Stimulated activated CD8-positive, alpha-beta memory T cell treated with anti-CD3 and anti-CD28 coated beads, Interleukin-2, amount 100 ng/mL, for 1 hour (primary cell): ENCODE measurements around the gene FBLIM1.

Experiments used
- DNase-seq, 2 donors: peaks; one replicate each; pipeline ENCODE4 v3.0.0-alpha.2; 2020; ENCODE audit warnings: low read depth in 2 of 2

Gene FBLIM1

DNA sequence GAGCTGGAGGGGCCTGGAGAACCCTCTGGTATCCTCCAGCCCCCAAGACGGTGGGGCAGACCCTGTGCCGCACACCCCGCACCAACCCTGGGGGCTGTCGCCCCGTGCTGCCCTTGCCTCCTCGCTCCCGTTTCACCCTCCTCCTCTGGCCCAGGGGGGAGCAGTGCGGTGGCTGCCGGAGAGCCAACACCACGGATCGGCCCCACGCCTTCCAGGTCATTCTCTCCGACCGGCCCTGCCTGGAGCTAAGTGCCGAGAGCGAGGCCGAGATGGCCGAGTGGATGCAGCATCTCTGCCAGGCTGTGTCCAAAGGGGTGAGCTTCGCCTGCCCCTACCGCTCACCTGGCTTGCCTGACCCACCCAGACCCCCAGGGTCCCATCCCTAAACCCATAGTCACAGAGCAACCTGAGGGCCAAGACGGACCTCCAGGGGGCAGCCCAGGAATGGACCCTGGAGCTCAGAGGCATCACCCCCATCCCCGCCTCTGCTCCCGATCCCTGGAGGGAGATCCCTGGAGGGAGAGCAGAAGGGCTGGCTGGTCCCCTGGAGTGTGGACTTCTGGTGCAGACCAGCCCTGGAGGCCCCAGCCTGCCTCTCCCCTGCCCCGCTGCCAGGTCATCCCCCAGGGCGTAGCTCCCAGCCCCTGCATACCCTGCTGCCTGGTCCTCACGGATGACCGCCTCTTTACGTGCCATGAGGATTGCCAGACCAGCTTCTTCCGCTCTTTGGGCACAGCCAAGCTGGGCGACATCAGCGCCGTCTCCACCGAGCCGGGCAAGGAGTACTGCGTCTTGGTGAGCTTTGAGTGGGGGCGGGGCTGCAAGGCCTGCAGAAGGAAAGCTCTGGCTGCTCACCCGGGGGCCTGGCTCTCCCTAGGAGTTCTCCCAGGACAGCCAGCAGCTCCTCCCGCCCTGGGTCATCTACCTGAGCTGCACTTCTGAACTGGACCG, 26.6 kb upstream of the FBLIM1 start:
- no peak for DNase-seq

DNA sequence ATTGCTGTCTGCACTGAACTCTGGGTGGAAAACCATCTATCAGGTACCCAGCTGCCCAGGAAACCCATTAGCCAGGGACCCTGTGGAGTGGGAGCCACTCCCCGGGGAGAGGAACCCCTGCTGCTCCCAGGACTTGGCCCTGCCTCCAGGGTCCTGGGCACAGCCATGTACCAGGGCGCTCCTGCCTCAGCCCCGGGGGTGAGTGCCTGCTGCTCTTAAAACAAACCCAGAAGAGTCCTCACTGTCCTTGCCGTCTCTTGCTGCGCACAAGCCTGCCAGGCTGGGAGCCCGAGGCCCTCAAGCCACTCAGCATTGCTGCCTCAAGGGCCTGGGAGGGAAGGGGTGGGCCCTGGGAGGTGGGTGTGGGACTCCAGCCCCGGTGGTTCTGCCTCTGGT, 25.9 kb upstream of the FBLIM1 start:
- DNase-seq: no peak

DNA sequence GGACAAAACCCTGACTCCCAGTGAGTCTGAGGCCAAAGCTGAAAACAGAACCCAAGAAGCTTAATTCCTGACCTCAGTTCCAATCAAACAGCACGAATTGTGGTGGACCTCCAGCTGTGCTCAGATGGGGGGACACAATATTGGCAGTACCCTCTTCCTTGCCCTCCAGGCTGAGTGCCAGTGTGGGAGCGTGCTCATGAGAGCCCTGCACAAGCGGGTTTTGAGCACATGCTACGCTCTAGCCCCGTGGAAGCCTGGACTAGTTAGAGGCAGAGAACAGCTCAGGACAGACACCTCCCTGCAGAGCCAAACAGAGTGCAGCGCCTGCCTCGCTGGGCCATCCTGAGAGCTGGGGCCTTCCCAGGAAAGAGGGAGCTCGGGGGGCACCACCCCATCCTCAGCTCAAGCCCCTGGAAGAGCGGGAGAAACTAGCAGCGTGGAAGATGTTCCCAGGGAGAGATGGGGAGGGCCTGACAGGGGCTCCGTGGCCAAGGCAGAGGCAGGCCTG, 25.3 kb upstream of the FBLIM1 start:
- no peak for DNase-seq

DNA sequence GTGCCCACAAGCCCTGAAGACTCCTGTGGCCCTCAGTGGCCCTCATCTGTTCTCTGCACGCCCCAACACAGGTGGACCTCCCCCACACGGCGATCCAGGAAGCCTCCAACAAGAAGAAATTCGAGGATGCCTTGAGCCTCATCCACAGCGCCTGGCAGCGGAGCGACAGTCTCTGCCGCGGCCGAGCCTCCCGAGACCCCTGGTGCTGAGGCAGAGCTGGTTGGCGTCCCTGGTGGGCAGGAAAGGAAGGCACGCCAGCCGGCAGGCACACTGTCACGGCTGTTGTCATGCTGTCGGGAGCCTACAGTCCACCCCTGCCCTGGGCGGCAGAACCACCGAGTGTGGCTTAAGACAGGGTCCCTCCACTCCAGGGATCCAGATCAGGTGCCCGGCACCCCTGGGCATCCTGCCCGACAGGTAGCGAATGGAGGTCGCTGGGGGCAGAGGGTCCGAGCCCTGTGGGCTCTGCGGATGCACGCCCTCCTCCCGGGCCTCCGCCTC, 24.8 kb upstream of the FBLIM1 start:
- no peak for DNase-seq

DNA sequence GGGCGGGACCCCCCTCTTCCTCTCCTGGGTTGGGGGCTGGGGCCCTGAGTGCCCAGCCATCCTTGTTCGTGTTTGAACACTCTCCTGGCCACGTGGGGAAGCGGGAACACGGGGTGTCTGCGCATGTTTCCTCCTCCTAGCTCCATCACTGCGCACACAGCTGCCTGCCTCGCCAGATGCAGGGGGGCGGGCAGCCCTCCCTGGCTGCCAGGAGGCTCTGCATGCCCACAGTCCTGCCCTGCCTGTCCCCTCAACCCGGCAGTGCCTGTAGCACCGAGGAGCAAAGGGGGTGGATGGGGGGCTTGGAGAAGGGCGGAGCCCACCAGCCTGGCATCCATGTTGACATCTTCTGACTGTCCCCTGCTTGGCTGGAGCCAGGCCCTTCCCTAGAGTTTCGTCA, 24.3 kb upstream of the FBLIM1 start:
- no peak for DNase-seq

DNA sequence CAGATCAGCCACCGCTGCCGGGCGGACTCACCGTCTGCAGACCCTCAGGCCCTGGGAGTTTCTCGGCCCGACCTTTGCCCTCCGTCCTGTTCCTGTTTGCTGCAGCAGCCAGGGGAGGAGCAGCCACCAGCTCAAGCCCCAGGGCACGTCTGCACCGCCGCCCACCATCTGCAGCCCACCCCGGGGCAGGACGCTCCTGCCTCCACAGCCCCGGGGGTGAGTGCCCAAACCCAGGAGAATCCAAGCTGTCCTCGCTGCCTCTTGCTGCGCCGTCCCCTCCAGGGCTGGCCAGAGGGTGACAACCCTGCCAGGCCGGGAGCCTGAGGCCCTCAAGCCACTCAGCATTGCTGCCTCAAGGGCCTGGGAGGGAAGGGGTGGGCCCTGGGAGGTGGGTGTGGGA, 23.7 kb upstream of the FBLIM1 start:
- DNase-seq: no peak

DNA sequence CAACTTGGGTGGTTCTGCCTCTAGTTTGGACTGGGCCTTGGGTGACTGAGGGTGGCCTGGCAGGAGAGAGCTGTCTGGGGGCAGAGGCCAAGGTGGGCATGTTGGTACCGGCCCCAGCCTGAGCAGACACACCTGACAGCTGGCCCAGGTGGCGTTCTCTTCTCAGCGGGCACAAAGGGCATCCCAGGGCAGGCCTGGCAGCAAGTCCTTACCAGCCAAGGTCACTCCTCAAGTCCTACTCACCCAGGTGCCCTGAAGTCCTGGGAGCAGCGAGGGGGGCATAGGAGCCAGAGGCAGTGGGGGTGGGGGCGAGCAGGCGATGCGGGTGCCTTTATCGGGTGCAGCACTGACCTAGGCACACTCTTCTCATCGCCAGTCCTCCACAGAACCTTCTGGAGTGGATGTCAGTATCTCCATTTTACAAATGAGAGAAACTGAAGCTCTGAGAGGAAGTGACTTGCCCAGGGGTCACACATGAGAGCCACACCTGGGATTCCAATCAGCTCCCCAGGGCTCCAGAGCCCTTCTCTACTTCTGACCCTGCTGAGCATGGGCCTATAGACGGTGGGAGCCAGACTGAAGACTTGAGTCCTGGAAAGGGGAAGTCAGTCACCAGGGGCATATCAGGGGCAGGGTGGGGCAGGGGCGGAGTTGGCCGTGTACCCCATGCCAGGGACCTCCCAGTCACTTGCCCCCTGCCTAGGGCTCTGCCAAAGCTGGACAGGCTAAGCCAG, 23.1 kb upstream of the FBLIM1 start:
- no peak for DNase-seq

DNA sequence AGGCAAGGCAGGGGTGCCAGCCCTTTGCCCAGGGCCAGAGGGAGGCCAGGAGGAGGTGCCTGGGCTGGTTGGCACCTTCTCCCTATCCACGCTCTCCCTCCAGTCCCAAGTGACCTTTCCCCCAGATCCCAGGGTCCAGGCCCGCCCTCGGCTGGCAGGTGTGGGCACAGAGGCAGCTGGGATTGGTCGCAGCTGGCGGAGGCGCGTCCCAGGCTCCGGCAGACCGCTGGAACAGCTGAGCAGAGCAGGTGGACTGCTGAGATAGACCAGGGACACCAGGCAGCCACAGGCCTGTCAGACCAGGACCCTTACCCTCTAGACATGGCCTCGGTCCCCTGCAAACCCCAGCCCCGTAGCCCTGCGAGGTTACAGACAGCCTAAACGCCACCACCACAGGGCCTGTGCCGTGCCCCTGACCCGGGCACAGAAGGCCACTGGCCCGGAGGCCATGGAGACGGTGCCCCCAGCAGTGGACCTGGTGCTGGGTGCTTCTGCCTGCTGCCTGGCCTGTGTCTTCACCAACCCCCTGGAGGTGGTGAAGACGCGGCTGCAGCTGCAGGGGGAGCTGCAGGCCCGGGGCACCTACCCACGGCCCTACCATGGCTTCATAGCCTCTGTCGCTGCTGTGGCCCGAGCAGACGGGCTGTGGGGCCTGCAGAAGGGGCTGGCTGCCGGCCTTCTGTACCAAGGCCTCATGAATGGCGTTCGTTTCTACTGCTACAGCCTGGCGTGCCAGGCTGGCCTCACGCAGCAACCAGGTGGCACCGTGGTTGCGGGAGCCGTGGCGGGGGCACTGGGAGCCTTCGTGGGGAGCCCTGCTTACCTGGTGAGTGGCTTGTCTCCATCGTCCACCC, 22.3 kb upstream of the FBLIM1 start, which contains the start of gene SLC25A34:
Gene SLC25A34 (plus strand): TSS at position 221 of the 854 bp plus-strand sequence. CDS start 228 bp downstream, at position 449.
- DNase-seq: no peak

DNA sequence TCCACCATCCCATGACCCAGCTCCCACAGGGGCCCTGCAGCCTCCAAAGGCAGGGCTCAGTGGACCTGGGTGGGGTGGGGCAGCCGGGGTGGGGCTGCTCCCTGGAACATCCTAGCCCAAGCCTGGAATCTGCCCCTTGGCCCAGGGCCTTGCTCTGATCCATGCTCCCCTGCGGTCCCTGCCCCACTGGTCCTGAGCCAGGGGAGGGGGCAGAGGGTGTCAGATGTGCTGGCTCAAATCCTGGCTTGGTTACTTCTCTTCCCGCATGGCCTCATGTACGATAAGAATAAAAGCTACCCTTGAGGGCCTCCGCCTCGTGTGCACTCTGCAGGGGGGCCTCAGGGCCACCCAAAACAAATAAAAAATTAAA, 21.7 kb upstream of the FBLIM1 start:
- DNase-seq: no peak

DNA sequence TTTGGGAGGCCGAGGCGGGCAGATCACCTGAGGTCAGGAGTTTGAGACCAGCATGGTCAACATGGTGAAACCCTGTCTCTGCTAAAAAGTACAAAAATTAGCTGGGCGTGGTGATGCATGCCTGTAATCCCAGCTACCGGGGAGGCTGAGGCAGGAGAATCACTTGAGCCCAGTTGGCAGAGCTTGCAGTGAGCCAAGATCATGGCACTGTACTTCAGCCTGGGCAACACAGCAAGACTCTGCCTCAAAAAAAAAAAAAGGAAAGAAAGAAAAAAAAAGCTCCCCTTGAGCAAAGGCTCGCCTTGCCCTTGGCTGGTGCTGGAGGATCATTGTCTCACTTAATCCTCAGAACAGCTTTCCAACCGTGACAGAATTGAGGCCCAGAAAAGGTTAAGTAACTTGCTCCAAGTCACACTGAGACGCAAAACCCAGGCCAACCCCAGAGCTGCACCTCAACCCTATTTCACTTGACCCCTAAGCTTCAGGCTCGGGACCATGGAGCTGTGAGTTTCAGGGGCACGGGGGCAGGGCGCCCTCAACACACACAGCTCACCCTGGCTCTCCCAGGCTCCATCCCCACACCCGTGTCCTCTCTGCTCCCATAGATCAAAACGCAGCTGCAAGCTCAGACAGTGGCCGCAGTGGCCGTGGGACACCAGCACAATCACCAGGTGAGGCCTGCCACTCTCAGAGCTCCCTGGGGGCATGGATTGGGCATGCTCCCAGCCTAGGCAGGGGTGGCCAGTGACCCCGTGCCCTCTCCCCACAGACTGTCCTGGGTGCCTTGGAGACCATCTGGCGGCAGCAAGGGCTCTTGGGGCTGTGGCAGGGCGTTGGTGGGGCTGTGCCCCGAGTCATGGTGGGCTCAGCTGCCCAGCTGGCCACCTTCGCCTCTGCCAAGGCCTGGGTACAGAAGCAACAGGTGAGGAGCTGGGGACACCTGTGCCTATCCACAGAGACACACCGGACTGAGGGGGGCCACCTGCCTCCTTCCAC, 21.0 kb upstream of the FBLIM1 start:
- no peak for DNase-seq

DNA sequence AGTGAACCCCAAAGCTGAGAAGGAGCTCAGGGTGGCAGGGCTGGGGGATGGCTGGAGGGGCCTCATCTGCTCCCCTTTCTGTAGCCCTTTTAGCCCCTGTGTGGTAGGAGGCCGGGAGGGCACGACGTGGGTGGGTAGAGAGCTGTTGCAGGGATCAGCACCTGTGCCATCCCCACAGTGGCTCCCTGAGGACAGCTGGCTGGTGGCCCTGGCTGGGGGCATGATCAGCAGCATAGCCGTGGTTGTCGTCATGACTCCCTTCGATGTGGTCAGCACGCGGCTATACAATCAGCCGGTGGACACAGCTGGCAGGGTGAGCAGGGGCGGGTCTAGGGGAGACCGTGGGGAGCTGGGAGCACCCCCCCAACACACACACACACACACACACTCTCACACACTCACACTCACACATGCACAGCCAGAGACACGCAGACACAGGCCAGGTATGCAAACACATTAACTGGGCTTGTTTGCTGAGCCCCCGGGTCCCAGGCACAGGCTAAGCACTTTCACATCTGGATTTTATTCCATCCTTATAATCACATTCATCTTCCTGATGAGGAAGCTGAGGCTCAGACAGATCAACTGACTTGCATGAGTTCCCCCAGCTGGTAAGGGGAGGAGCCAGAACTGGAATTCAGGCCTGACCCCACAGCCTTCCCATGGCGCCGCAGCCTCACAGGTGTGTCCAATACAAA, 20.0 kb upstream of the FBLIM1 start:
- no peak for DNase-seq

DNA sequence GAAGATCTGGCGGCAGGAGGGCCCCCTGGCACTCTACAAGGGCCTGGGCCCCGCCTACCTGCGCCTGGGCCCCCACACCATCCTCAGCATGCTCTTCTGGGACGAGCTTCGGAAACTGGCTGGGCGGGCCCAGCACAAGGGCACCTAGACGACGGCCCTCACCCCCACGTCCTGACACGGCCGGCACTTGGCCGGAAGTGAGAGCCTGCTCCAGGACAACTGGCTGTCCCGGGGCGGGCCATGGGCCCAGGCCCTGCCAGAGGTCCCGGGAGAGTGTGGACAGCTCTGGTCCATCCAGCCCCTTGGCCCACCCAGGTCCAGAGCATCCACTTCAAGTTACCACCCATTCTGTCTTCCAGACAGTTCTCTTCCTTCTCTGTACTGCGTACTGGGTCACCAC, 19.3 kb upstream of the FBLIM1 start:
- DNase-seq: no peak

DNA sequence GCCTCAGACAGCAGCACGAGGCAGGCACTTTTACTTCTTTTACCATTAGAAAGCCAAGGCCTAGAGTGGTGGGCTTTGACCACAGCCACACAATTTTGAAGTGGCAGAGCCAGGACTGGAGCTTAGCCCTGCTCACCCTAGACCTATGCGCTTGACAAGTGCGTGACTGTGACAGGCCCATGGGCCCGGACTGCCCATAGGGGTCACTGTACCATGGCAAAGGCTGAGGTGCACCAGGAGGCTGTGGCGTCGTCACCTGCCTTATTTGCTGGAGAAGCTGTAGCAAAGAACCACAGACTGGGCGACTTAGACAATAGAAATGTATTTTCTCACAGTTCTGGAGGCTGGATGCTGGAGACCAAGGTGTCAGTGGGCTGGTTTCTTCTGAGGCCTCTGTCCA, 18.9 kb upstream of the FBLIM1 start:
- no peak for DNase-seq

DNA sequence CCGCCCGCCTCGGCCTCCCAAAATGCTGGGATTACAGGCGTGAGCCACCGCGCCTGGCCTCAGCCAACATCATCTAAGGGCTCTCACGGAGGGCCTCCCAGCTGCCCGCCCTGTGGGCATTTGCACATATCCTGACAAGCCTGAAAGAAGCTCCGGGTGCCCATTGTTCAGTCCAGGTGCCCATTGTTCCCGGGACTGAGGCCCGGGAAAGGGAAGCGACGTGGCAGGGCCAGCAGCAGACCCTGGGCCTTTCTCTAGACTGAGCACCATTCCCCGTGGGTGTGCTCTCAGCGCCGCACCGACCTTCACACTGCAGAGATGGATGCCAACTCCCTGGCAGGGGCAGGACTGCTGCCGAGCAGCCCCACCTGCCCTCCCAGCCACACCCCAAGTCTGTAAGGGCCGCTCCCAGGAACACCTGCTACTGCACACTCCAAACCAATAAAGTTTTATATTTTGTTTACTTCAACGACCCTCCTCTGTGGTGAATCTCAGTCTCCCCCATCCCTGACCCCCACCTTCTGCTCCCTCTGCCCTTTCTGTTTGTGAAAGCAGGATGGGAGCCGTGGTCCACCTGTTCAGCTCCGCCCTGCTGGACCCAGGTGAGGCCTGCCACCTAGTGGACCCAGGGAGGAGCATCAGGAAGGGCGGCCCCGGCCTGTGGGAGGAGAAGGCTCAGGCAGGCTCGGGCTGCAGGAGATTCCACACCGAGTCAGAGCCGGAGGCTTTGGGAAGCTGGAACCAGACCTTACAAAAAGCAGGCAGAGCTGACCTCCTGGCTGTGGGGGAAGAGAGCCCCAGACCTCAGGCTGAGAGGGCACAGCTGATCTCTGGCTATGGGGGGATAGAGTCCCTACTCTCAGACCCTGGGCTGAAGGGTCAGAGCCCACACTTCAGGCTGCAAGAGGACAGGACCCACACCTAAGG, 17.4 kb upstream of the FBLIM1 start:
- DNase-seq: peak; percentile 15 to 25

DNA sequence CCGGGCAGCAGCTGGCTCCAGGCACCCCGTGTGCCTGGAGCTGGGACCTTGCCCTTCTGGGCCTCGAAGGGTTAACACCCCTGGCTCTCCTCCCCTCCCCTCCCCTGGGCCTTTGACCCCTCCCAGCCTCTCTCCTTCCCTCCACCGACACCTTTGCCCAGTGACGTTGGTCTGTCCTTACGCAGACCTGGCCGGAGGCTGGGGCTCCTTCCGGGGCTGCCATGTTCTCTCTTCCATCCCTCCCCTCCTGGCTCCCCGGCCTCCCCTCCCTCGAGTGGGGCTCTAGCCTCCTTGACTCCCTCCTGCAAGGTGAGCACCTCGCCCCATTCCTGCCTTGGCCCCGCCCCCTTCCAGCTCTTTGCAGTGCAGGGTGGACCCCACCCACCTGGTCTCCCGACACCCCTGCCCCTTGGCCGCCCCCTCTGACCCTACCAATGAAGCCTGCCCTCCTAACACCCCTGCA, 16.2 kb upstream of the FBLIM1 start, which contains the start of gene TMEM82:
Gene TMEM82 (plus strand): TSS at position 161 of the 463 bp plus-strand sequence. CDS start 61 bp downstream, at position 222.
- no peak for DNase-seq

DNA sequence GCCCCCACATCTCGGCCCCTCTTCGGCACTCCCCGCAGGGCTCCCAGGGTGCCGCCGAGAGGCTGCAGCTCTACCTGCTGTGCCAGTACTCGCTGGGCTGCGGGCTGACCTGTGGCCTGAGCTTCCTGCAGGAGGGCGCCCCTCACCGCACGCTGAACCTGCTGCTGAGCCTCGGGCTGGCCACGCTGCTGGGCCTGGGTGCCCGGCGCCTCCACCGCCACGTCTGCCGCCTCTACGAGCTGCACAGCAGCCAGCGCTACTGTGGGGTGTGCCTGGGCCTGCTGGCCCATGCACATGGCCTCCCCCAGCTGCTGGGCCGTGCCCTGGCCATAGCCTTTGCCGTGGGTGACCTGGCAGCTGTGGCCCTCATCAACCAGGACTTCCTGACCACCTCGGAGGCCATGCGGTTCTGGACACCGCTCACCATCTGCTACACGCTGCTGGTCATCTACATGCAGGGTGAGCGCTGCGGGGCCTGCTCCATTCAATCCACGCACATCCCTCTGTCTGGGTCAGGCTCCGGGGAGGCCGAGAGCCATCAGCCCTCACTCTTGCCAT, 14.4 kb upstream of the FBLIM1 start:
- DNase-seq: no peak

DNA sequence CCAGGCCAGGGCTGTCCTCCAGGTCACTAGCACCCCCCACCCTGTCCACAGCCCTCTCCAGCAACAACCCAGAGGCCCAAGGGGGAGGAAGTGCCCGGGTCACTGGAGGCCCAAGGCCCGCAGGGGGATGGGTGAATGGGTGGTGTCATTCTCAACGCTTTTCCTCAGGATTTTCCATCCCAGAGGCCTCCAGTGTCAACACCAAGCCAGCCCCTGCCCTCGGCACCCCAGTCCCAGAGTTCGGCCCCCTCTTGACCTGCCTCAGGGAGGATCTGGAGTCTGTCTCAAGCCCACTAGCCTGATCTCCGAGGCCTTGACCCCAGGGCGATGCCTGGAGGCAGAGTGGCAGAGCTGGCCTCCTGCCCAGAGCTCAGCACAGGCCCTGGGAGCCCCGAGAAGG, 11.2 kb upstream of the FBLIM1 start:
- no peak for DNase-seq

DNA sequence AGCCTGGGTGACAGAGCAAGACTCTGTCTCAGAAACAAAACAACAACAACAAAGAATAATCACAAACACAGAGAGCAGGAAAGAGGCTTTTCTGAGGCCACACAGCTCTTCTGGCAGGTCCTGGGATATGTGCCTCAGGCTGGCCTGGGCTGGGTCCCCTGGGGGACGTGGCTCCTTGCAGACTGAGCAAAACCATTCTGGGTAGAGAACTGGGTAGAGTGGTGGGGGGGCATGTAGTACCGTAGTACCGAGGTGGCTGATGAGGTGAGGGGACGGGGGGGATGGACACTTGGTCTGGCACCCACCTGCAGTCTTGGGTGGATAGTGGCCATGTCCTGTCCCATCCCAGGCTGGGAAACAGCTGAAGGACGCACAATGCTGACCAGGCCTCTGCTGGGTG, 10.3 kb upstream of the FBLIM1 start:
- DNase-seq: no peak
